HepG2 (cell line): ENCODE data around the gene YPEL3. TPM values are rescaled to one million over a fixed set of nuclear protein-coding genes. Genes with fewer than 3 reads are reported as not detected.

Experiments
- HIVEP1 ChIP-seq: sonication (generic); formaldehyde crosslinking; IDR thresholded peaks from 2 replicates; pipeline ENCODE4 v1.4.0; 2020; ENCODE audit warnings: mild to moderate bottlenecking, missing genetic modification reagents
- NFYC ChIP-seq: IDR thresholded peaks from 2 replicates; pipeline ENCODE4 v1.6.1; 2016; ENCODE audit warnings: missing genetic modification reagents, missing compliant biosample characterization
- NPAS2 ChIP-seq: sonication (generic); formaldehyde crosslinking; IDR thresholded peaks from 2 replicates; pipeline ENCODE4 v1.8.0; 2022; ENCODE audit warnings: mild to moderate bottlenecking, missing genetic modification reagents, borderline replicate concordance
- PHF8 ChIP-seq: sonication (generic); formaldehyde crosslinking; IDR thresholded peaks from 2 replicates; pipeline ENCODE4 v1.5.0; 2020; ENCODE audit warnings: missing genetic modification reagents
- PTBP1 ChIP-seq: fragments of 200-400 bp; formaldehyde crosslinking; IDR thresholded peaks from 2 replicates; pipeline ENCODE4 v1.6.1; 2018; ENCODE audit warnings: low read length, low read depth; ENCODE audit not compliant: poor library complexity, severe bottlenecking
- ZIK1 ChIP-seq: sonication (generic); formaldehyde crosslinking; IDR thresholded peaks from 2 replicates; pipeline ENCODE4 v1.5.0; 2020; ENCODE audit warnings: mild to moderate bottlenecking, low read depth, missing genetic modification reagents, borderline replicate concordance
- ZKSCAN5 ChIP-seq: sonication (generic); formaldehyde crosslinking; IDR thresholded peaks from 2 replicates; pipeline ENCODE4 v1.5.1; 2020; ENCODE audit warnings: mild to moderate bottlenecking, missing genetic modification reagents
- ZNF407 ChIP-seq: sonication (generic); formaldehyde crosslinking; IDR thresholded peaks from one replicate; pipeline ENCODE4 v1.5.1; 2020; ENCODE audit warnings: mild to moderate bottlenecking, missing genetic modification reagents; ENCODE audit errors: not compliant biosample characterization
- ZNF431 ChIP-seq: sonication (generic); formaldehyde crosslinking; IDR thresholded peaks from 2 replicates; pipeline ENCODE4 v1.9.0; 2022; ENCODE audit warnings: missing genetic modification reagents, low read depth, mild to moderate bottlenecking, borderline replicate concordance
- ZNF550 ChIP-seq: sonication (generic); formaldehyde crosslinking; IDR thresholded peaks from 2 replicates; pipeline ENCODE4 v1.4.0; 2020; ENCODE audit warnings: mild to moderate bottlenecking, missing genetic modification reagents, borderline replicate concordance
- ZXDC ChIP-seq: sonication (generic); formaldehyde crosslinking; IDR thresholded peaks from 2 replicates; pipeline ENCODE4 v1.5.0; 2020; ENCODE audit warnings: mild to moderate bottlenecking, missing genetic modification reagents
- polyA plus RNA-seq, 8 experiments: library from polyadenylated mRNA; depleted of rRNA in 3 of 8; stranded (reverse) in 7 of 8; unstranded in 1 of 8; fragments of >200 nt; fragmentation: Illumina TruSeq in 4 of 8; extraction: Trizol in 4 of 8; gene quantifications; 2 replicates each; pipeline versions ENCODE4 v1.2.1 to v1.2.3, GENCODE V29; 2011 to 2016; ENCODE audit warnings: low read depth in 4 of 8, missing spikeins in 1 of 8, mixed read lengths in 1 of 8; ENCODE audit not compliant: insufficient read depth in 1 of 8
- total RNA-seq, 5 experiments: library from RNA; depleted of rRNA; stranded (reverse); fragments of >200 nt; fragmentation: Illumina TruSeq; extraction: Trizol; gene quantifications; 2 replicates each; pipeline ENCODE4 v1.2.3, GENCODE V29; 2016; ENCODE audit warnings: low read depth in 1 of 5
- TF ChIP-seq, protein P1 (sequence below): sonication (generic); formaldehyde crosslinking; IDR thresholded peaks from 2 replicates; pipeline ENCODE4 v1.5.0; 2020; ENCODE audit warnings: missing genetic modification reagents, mild to moderate bottlenecking, borderline replicate concordance
- TF ChIP-seq, protein P2 (sequence below): IDR thresholded peaks from 2 replicates; pipeline ENCODE4 v1.6.1; 2016

Gene YPEL3
- total and polyA plus RNA-seq, 2 of the 13 experiments (the other 11 are each of a cell fraction or from before 2014, with no cell fraction given), result 5.4 to 47.0 TPM

- TF ChIP-seq ZNF407 (CRISPR knock-in tag), result peak; percentile 34
- peak; percentile 22; the same call in 1 of the 2 replicates for TF ChIP-seq ZKSCAN5 (CRISPR knock-in tag)
- peak; percentile 31 for TF ChIP-seq ZIK1 (CRISPR knock-in tag)
- no peak for TF ChIP-seq ZXDC (CRISPR knock-in tag)
- TF ChIP-seq NFYC, result peak; percentile 57
- 0 out of 2 replicates have a peak, but pooled peaks have one; percentile 68 for TF ChIP-seq NPAS2 (CRISPR knock-in tag)
- TF ChIP-seq ZNF431, result no peak
- TF ChIP-seq, protein P1, sequence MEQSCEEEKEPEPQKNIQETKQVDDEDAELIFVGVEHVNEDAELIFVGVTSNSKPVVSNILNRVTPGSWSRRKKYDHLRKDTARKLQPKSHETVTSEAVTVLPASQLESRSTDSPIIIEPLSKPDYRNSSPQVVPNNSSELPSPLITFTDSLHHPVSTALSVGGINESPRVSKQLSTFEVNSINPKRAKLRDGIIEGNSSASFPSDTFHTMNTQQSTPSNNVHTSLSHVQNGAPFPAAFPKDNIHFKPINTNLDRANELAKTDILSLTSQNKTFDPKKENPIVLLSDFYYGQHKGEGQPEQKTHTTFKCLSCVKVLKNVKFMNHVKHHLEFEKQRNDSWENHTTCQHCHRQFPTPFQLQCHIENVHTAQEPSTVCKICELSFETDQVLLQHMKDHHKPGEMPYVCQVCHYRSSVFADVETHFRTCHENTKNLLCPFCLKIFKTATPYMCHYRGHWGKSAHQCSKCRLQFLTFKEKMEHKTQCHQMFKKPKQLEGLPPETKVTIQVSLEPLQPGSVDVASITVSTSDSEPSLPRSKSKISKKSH (CRISPR knock-in tag), result peak; percentile 16
- TF ChIP-seq ZNF550, result no peak
- TF ChIP-seq PTBP1, result peak; percentile 16
- TF ChIP-seq, protein P2, sequence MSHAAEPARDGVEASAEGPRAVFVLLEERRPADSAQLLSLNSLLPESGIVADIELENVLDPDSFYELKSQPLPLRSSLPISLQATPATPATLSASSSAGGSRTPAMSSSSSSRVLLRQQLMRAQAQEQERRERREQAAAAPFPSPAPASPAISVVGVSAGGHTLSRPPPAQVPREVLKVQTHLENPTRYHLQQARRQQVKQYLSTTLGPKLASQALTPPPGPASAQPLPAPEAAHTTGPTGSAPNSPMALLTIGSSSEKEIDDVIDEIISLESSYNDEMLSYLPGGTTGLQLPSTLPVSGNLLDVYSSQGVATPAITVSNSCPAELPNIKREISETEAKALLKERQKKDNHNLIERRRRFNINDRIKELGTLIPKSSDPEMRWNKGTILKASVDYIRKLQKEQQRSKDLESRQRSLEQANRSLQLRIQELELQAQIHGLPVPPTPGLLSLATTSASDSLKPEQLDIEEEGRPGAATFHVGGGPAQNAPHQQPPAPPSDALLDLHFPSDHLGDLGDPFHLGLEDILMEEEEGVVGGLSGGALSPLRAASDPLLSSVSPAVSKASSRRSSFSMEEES (CRISPR knock-in tag), result no peak
- peak; percentile 76 for TF ChIP-seq PHF8
- TF ChIP-seq HIVEP1 (CRISPR knock-in tag), result no peak
Measured at GRCh38 chr16:30091474-30092372, 4.3 kb downstream of the YPEL3 start, which contains the start of gene TBX6 (continued).
